GM23248 (cell line): ENCODE measurements around the gene RBFOX2.

ENCODE experiments used
- EZH2 ChIP-seq: fragments of 200-600 bp; sonication (generic); IDR thresholded peaks from 2 replicates; pipeline ENCODE4 v1.6.1; 2018; ENCODE audit warnings: antibody characterized with exemption, mild to moderate bottlenecking; ENCODE audit not compliant: insufficient read depth, poor library complexity, severe bottlenecking
- EZH2phosphoT487 ChIP-seq: fragments of 200-600 bp; sonication (generic); IDR thresholded peaks from 2 replicates; pipeline ENCODE4 v1.6.1; 2018; ENCODE audit warnings: antibody characterized with exemption, moderate library complexity, mild to moderate bottlenecking, low read depth; ENCODE audit not compliant: insufficient read depth

DNA sequence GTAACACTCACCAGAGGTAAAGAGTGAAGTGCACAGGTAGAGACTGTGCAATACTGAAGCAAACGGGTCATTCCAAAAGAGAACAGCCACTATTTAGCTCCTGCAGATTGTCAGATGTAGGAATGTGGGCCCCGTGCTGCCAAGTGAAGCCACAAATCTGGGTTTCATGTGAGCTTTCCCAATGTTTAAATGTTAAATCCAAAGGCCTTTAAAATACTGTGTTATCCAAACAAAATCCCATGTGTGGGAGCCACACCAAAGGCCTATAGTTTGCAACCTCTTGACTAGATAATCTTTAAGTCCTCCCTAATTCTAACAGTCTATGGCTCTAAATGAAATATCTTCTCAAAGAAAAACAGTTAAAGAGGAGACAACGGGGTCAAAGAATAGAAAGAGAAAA lies 43.3 kb downstream of the RBFOX2 start:
- TF ChIP-seq EZH2 = no peak
- no peak for TF ChIP-seq EZH2phosphoT487
